GM18499 (cell line): ENCODE results near the gene AGPAT1.

Experiments used
- ATAC-seq: cut with Tn5 transposase; IDR thresholded peaks from one replicate; pipeline ENCODE4 v1.9.1; 2021; ENCODE audit warnings: moderate number of reproducible peaks; ENCODE audit not compliant: insufficient read depth, unreplicated experiment

AGPAT1 gene

DNA sequence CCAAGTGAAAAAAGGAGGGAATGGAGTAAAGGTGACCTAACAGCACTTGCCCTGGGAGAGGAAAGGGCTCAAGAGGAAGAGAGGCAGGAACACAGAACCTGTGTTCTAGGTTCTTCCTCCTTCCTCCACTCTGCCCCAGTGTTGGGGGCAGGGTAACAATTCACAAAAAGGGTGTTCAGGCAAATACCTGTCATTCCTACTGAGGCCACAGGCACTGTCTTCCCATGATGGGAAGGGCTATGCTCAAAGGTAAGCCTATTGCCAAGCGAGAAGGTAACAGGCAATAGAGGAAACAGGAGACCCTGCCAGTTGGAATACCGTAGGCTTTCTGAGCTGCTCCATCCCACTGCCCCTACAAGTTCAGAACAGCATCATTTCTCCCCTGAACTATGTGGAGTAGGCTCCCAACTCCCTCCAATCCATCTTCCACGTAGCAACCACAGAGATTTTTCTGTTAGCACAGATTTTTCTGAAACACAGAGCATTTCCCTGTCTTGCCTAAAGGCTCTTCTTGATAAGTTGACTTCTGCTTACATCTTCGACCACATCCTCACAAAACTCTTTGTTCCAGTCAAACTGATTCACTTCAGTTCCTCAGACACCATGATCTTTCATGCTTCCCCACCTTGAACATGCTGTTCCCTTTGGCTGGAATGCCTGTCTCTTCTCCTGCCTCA is 2.7 kb downstream of the AGPAT1 start:
- no peak for ATAC-seq

DNA sequence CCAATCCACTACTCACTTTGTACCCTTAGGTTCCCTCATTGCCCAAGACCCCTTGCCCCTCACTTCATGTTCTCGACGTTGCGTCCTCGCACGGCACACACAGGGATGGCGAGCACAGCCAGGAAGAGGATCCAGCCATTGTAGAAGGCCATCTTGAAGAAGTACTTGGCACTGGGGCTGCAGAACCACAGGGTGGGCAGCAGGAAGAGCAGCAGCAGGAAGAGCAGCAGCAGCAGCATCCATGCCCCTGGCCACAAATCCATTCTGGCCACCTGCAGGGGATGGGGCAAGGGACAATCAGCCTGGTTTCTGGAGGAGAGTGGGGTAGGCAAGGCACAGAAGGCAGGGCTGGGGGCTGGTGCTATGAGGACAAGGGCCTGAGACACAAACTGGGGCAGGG is 4.7 kb downstream of the AGPAT1 start:
- no peak for ATAC-seq

DNA sequence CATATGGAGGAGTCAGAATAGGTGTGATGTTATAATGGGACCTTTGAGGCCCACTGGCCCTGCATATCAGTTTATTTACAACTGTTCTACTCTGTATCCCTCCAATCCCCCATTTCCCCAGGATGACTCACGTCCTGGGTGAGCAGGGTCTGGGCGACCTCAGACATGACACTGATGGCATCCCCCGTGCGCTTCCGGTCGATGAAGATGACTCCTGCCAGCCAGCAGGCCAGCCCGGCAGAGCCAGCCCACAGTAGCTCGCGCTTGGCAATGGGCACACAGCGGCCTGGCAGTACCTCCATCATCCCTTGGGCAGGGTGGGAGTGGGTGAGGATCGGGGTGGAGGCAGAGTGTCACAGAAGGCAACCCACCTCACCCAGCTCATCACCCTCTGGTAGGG is 5.6 kb downstream of the AGPAT1 start:
- ATAC-seq: no peak

DNA sequence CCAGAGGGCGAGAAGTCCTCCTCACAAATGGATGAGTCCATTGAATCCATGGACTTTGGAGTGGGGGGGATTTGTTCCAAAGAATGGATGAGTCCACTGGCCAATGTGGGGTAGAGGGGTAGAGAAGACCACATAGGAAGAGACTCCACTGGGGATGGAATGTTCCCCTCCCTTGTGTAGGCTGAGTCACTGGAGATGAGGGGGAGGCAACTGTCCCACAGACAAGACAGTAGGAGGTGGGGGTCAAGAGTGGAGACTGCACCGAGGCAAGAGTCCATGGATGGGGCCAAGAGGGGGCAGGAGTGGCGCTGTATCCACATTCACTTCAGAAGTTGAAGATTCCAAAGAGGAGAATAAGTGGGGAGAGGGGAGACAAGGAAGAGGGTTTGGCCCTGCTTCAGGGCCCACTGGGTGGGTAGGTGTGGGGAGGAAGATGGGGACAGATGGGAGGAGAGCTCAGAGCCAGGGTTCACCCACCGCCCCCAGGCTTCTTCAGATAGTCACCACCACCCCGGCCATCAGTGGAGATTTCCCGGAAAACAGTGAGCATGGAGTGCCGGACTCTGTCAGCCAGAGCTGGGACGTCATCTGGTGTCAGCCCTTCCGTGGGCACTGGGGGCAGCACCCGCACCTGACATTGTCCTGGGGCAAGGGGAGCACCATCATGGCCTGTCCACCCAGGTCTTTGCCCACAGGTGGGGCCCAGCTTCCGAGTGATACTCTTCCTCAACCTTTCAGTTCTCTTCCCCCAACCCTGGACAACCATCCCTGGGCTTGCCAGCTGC is 6.9 kb downstream of the AGPAT1 start:
- no peak for ATAC-seq

DNA sequence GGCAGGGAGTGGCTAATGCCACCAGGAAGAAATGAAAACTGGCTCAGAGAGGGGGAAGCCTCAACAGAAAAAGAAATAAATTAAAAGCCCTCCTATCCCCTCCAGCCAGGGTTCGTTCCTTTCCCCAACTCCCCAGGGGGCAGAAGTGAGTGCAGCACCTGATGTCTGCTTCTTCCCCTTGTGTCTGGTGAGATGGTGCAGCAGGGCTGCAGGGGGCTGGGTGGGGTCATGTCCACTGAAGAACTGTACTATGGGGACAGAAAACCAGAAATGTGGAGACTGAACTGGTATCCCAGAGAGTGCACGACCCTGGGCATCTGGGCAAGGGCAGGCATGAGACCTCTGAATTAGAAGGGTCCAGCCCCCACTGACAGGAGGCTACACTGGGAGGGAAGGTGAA is 7.5 kb downstream of the AGPAT1 start:
- no peak for ATAC-seq

DNA sequence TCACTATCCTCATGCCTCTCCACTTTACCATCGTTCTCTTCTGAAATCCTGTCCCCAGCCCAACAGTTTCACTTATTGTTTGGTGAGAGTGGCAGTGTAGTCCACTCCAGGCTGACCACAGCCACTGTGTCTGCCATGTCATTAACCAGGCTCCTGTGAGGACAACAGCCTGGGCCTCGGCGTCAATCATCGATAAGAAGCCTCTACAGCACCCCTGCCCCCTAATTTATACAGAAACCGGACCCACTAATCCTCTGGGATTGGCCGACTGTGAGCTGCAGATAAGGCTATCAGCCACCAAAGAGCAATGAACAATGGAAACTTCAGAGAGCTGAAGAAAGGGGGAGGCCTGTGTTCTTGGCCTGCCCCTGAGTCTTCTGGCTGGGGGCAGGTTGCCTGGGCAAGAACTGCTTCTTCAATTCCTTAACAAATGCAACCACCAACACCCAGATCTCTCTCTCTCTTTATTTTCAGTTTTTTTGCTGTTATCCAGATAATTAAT is 8.1 kb downstream of the AGPAT1 start:
- ATAC-seq: no peak

DNA sequence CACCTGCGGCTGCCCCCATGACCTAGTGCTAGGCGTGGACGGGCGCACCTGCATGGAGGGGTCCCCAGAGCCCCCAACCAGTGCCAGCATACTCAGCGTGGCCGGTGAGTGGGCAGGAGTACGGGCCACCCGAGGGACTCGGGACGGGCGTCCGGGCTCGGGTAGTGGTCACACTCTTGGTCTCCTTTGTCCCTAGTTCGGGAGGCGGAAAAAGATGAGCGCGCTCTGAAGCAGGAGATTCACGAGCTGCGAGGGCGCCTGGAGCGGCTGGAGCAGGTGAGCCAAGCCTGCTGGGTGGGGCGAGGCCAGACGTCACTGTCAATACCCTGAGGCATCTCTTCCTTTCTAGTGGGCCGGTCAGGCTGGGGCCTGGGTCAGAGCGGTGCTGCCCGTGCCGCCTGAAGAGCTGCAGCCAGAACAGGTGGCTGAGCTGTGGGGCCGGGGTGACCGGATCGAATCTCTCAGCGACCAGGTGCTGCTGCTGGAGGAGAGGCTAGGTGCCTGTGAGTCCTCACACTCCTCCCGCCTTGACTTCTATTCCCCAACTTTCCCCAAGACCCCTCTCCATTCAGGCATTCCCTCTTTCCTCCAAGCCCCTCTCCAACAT is 8.6 kb downstream of the AGPAT1 start:
- no peak for ATAC-seq

DNA sequence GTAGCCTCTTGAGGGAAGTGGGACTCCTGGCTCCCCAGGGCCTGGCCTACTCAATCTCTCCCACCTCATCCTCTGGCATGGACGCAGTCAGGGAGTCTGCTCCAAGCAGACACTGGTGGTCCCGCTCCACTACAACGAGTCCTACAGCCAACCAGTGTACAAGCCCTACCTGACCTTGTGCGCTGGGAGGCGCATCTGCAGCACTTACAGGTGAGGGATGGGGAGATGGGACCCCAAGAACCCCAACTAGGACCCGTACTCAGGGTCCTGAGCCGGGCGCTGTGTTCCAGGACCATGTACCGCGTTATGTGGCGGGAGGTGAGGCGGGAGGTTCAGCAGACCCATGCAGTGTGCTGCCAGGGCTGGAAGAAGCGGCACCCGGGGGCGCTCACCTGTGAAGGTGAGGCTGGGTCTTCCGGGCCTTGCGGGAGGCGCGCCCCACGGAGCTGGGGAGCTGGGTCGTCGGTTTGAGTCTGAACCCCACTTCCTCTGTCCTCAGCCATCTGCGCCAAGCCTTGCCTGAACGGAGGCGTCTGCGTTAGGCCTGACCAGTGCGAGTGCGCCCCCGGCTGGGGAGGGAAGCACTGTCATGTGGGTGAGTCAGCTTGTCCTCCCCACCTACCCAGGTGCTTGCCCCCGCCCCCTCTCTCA is 9.3 kb downstream of the AGPAT1 start:
- no peak for ATAC-seq

DNA sequence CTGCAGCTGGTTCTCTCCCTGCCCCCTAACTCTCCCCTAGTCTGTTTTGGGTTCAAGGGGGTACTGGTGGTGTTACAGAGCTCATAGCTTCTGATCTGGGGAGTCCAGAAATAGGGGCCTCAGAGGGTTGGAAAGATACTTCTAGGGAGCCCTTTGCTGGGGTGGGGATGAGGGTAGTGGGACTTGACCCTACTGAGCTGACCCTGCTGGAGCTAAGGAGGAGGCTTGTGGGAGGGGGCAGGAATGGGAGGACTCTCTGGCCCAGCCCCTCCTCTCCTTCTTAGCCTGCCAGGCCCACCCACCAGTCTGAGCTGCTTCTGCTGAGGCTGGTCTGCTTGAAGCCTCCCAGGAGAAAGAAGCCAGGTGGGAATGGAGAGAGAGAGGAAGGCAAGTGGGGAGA is 11.6 kb downstream of the AGPAT1 start, which contains the start of gene EGFL8:
TSS of gene EGFL8 (plus strand) at position 301 of the 400 bp plus-strand sequence. CDS start 1,571 bp downstream, outside the sequence.
- no peak for ATAC-seq

DNA sequence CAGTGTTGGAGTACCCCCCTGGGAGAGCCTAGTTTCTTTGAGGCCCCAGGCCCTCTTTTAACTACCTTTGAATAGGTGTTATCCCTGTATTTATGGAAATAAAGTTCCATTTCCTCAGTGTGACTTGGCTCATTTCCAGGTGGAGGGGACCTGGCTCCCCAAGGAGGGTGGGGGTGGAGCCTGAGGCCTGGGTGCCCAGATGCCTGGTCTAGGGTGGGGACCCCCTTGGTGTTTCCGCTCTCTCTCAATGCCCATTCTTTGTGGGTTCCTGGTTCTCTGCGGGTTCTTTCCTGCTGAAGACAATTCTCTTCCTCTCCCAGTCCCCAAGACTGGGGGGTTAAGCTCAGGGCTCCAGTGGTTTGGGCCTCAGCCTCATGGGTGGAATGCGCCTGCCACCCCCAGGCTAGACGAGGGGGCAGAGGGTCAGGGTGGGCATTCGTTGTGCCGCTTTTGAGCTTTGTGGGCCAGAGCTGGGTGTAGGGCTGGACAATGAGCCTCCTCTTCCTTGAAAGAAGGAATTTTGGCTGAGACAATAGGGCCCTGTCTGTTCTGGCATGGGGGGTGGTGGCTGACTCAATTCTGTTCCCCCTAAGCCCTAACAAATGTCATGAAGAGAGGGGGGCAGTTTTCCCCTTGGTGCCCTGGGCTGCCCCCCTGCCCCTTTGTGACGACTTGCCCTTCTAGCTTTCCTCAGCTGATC is 12.2 kb downstream of the AGPAT1 start:
- ATAC-seq: no peak

DNA sequence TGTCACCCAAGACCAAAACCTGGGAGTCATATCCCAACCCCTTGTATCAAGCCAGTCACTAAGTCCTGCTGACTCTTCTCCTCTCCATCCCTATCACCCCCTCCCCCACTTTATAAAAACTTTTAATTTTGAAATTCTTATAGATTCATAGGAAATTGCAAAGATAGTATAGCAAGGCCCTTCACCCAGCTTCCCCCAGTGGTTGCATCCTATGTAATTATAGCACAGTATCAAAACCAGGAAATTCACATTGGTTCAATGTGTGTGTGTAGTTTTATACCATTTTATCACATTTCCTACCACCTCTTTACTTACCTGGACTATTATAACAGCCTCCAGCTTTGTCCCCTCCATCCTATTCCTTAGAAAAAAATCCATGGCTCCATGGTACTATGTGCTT is 17.8 kb downstream of the AGPAT1 start:
- no peak for ATAC-seq

DNA sequence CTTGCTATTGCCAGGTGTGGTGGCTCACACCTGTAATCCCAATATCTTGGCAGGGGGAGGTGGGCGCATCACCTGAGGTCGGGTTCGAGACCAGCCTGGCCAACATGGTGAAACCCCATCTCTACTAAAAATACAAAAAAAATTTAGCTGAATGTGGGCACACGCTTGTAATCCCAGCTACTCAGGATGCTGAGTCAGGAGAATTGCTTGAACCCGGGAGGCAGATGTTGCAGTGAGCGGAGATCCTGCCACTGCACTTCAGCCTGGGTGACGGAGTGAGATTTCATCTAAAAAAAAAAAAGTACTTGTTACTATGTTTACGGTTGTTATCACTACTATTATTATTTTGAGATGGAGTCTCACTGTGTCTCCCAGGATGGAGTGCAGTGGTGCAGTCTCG is 19.0 kb downstream of the AGPAT1 start:
- ATAC-seq: no peak

DNA sequence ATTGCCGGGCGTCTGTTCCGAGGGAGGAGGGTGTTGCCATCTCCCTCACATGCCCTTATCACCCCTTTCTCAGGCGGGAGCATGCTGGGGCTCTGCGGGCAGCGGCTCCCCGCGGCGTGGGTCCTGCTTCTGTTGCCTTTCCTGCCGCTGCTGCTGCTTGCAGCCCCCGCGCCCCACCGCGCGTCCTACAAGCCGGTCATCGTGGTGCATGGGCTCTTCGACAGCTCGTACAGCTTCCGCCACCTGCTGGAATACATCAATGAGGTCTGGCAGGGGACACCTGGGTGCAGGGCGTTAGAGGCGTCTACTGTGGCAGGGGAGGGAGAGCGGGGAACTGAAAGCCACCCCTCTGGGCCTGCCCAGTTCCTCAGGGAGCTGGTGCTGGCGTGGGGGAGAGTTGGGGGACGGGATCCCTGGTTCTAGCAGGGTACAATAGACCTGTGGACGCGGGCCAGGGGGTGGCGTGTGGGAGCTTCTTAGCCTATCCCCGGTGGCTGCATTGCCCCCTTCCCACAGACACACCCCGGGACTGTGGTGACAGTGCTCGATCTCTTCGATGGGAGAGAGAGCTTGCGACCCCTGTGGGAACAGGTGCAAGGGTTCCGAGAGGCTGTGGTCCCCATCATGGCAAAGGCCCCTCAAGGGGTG is 21.2 kb downstream of the AGPAT1 start:
- ATAC-seq: no peak

DNA sequence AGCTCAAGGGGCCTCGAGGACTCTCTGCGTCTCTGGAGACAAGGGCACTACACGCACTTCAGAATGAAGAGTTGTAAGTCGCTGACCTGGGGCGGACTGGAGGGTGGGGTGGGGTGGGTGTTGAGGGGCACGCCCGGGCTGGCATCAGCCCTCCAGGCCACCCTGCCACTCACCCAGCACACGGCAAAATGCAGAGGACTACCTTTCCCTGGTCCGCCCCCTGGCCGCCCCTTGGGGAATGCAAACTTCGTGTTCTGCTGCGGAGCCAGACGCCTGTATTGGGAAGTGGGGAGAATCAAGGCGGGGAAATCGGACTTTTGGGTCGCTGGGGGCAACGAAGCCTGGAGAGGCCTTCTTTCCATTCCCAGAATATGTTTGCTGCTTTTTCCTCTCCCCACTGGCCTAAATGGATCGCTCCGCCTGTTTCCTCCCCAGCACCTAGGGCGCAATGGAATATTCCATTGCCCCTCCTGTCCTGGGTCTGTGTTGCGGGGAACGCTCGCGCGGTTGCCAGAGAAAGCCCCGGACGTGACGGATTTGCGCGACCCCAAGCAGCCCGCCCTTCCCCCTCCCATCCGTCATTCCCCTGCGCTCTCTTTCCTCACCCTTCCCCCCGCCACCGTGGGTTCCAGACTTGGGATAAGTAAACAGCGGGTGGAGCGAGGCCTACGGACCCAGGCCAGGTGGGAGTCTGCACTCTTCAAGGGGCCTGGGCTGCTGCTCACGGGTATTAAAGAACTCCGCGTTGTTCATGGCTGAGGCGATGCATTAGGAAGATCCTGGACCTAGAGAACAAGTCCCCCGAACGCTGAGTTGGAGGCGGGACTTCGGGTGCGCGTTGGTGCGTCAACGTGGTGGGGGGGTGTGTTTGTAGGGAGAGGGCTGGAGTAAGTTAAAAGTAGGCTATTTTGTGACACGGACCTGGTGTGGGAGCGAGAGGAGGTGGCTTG is 22.0 kb downstream of the AGPAT1 start, which contains the start of gene PPT2:
TSS of gene PPT2 (plus strand) at position 578 of the 950 bp plus-strand sequence. CDS start 454 bp downstream, outside the sequence.
- ATAC-seq: no peak

DNA sequence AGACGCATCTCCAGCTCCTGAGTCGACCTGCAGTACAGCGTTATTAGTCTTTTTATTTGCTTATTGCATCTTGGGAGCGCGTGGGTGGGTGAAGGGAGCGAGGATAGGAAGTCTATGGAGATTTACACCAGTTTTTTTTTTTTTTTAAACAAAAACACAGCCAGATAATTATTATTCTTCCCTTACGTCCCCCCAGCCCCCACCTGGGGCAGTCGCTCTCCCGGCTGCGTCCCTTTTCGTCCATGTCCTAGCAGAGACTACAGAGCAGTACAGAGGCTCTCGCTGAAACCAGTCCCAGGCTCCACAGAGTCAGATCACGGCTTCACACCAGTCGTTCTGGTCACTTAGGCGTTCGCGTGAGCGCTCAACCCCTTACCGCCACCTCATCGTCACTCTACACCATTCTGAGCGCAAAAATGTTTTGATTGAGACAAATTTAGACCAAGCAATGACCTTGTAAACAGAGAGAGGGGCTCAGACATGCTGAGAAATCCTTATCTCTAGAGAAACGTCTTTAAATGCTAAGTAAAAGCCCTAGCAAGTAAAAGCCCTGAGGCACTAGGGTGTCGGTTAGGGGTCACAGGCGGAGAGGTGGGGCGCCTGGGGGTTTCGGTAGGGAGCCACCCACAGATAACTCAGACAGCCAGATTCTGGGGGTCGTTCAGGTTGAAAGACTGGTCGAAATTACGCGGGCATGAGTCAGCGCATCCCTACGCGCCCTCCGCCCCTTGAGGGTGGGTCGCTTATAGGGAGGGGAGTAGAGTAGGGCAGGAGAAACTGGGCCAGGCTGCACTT is 22.9 kb downstream of the AGPAT1 start:
- no peak for ATAC-seq

DNA sequence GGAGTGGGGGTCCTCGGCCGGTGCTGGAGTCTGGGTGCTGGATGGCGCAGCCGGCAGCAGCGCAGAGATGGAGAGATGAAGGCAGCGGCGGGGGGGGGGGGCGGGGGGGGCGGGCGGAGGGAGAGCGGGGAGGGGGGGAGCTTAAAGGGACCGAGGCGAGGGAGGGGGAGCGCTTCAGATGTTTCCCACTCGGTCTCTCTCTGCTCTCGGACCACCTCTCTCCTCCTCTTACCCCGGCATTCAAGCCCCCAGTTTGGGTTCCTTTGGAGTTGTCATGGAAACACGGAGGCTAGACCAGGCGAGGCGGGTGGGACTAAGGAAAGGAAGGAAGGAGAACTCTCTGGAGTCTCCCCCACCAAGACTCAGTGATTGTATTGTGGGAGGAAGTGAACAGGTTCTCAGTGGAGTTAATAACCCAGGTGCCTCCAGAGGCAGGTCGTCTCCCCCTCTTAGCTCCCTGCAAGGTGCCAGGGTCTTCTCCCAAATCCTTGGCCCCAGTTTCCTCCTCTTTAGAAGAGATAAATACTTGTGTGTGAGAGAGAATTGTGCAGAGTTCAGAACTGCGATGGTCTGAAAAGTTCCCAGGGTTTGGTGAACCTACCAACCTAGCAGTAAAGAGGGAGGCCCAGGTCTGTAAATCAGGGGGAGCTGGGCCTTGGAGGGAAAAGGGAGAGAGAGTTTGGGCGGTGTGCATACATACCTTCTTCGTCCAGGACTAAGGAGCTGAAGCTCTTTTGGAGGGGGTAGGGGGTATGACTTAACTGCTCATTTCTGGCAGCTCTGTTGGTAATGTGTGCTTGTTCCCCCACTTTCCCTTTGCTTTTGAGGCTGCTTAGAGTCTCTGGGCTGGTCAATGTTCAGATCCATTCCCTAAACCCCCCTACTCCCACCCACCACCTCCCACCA is 23.8 kb downstream of the AGPAT1 start, which contains the start of gene PRRT1:
TSS of gene PRRT1 (minus strand) at position 77 of the 906 bp plus-strand sequence. CDS start 112 bp downstream, outside the sequence.
- ATAC-seq: no peak
